Mucosa of descending colon (tissue), 3 donors: ENCODE results near the gene DCAF6. TPM values are rescaled to one million over a fixed set of nuclear protein-coding genes. Genes with fewer than 3 reads are reported as not detected.

Source experiments
- ATAC-seq: fragments of 200-7000 bp; cut with Tn5 transposase; one replicate; pipeline ENCODE4 v1.9.1; 2020; ENCODE audit warnings: mild to moderate bottlenecking, moderate library complexity
- DNase-seq, 3 donors: peaks; one replicate each; pipeline ENCODE4 v3.0.0-alpha.2; 2020
- H3K36me3 ChIP-seq: fragments of 200-600 bp; one replicate; pipeline ENCODE4 v1.8.0; 2021; ENCODE audit warnings: low read depth, mild to moderate bottlenecking
- H3K4me1 ChIP-seq: fragments of 200-600 bp; one replicate; pipeline ENCODE4 v1.8.0; 2021; ENCODE audit warnings: low read depth, mild to moderate bottlenecking
- H3K4me3 ChIP-seq: fragments of 200-600 bp; one replicate; pipeline ENCODE4 v1.8.0; 2021; ENCODE audit warnings: mild to moderate bottlenecking
- H3K9me3 ChIP-seq: fragments of 200-600 bp; one replicate; pipeline ENCODE4 v1.8.0; 2021; ENCODE audit warnings: mild to moderate bottlenecking
- CTCF ChIP-seq: fragments of 200-600 bp; IDR thresholded peaks from one replicate; pipeline ENCODE4 v1.8.0; 2022; ENCODE audit warnings: antibody characterized with exemption, mild to moderate bottlenecking
- intact Hi-C, 2 donors: fragments of 100-400 bp; cut with DNase I in 1 of 2; cut with micrococcal nuclease in 1 of 2; formaldehyde crosslinking; loops; one replicate each; pipeline versions ENCODE4 v1.11.0 to v1.11.1; 2022; cut with DNase I, micrococcal nuclease
- total RNA-seq, 3 donors: library from RNA; stranded (reverse); fragmentation: NEBNext Ultra II Directional in 2 of 3; extraction: Animal tissue kit (Norgen Biotek cat#: 25700) in 2 of 3; gene quantifications; one replicate each; pipeline versions ENCODE4 v1.2.1 to v1.2.4, GENCODE V29; 2021 to 2023
- donor health status: DM: no; HTN: no; CAD: no; lungs with moderate emphysema.
- donor health status: DM: no; HTN: no; CAD: no.
- donor health status: DM: no; HTN: yes; CAD: no.

Gene DCAF6
- total RNA-seq, 3 donors from 2014 or later = 57.1 to 71.7 (median 62.2) TPM

- Histone ChIP-seq H3K4me3 (no peak overlapping the region), H3K4me1 (no peaks in the 10 kb centered on the region), H3K9me3 (no peaks in the 10 kb centered on the region), H3K36me3 (no peaks in the 10 kb centered on the region)
- DNase-seq = no peak
- intact Hi-C loops = no loop called here
- no peak for TF ChIP-seq CTCF
- ATAC-seq = no peak
Observed at GRCh38 chr1:167999877-168000276, 63.4 kb downstream of the DCAF6 start.

- DNase-seq (no peak), ATAC-seq (no peak)
- TF ChIP-seq CTCF = no peak
- Histone ChIP-seq H3K36me3 (no peaks in the 10 kb centered on the region), H3K4me1 (no peaks in the 10 kb centered on the region), H3K4me3 (no peak overlapping the region), H3K9me3 (no peaks in the 10 kb centered on the region)
- intact Hi-C loops = no loop called here
Observed at GRCh38 chr1:168000656-168001055, 64.2 kb downstream of the DCAF6 start.

GRCh38 chr1:168001213-168001612, 64.7 kb downstream of the DCAF6 start:
- intact Hi-C loops = no loop called here
- no peak for ATAC-seq
- TF ChIP-seq CTCF = no peak

DNA sequence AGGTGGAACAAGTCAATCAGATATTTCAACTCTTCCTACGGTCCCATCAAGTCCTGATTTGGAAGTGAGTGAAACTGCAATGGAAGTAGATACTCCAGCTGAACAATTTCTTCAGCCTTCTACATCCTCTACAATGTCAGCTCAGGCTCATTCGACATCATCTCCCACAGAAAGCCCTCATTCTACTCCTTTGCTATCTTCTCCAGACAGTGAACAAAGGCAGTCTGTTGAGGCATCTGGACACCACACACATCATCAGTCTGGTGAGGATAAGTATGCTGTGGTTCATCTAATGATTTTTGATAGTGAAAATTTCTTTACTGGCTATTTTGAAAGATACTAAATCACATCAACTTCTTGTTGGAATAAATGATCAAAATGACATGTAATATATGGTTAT, 68.0 kb downstream of the DCAF6 start:
- no peak overlapping the region for H3K4me3 ChIP-seq
- ATAC-seq = no peak
- no peaks in the 10 kb centered on the region for H3K4me1 ChIP-seq
- no peaks in the 10 kb centered on the region for H3K36me3 ChIP-seq
- intact Hi-C loops = no loop called here
- TF ChIP-seq CTCF = no peak
- no peaks in the 10 kb centered on the region for H3K9me3 ChIP-seq
- DNase-seq = no peak

More at GRCh38 chr1:168001213-168001612, 64.7 kb downstream of the DCAF6 start:
- Histone ChIP-seq H3K4me3 (no peak overlapping the region), H3K9me3 (no peaks in the 10 kb centered on the region), H3K4me1 (no peaks in the 10 kb centered on the region), H3K36me3 (no peaks in the 10 kb centered on the region)
- DNase-seq = no peak

GRCh38 chr1:168005529-168005928, 69.0 kb downstream of the DCAF6 start:
- DNase-seq (no peak), ATAC-seq (no peak)
- Histone ChIP-seq H3K4me1 (no peaks in the 10 kb centered on the region), H3K36me3 (no peaks in the 10 kb centered on the region), H3K9me3 (no peaks in the 10 kb centered on the region), H3K4me3 (no peak overlapping the region)
- TF ChIP-seq CTCF = no peak
- intact Hi-C loops = no loop called here

DNA sequence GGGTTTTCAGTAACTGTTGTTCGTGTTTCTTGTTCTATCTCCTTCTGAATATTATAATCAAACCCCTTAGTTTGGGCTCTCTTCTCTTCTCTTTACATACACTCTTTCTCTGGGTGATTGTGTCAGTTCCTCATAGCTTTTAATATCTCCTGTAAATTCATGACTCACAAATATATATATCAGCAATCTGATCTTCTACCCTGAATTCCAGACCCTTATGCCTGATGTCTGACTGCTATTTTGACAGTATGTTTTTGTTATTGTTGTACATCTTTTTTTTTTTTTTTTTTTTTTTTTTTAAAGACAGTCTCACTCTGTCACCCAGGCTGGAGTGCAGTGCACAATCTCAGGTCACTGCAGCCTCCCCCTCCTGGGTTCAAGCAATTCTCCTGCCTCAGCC, 71.2 kb downstream of the DCAF6 start:
- Histone ChIP-seq H3K36me3 (no peaks in the 10 kb centered on the region), H3K9me3 (no peaks in the 10 kb centered on the region), H3K4me1 (no peaks in the 10 kb centered on the region), H3K4me3 (no peak overlapping the region)
- DNase-seq (no peak), ATAC-seq (no peak)
- no peak for TF ChIP-seq CTCF
- intact Hi-C loops = no loop called here
